GM21619 (cell line): ENCODE results near the gene PF4V1.

Source experiments
- ATAC-seq: cut with Tn5 transposase; IDR thresholded peaks from one replicate; pipeline ENCODE4 v1.9.1; 2021; ENCODE audit not compliant: unreplicated experiment

The PF4V1 gene

DNA sequence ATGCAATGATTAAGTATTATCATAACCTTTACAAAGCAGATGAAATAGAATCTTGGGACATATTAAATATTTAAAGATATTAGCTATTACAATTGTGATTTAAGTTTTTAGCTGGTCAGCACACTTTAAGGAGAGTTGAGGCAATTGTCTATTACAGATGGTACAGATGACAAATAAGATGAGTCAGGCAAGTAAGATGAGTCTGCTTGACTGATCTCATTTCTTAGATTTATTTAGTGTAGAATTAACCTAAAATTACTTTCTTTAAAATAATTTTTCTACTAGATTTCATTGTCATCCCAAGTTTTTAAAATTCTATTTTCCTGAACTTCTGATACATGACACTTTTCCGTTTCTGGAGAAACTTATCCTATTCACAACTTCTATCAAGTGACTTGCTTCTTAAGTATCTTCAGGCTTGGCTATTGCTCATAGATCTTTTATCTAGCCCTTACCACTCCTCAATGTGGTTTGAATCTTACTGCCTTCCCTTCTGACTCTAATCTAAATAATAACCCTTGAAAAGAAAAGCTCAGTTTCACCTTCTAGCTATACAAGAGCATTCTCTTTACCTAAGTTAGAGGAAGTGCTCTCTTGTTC lies 49.0 kb downstream of the PF4V1 start:
- no peak for ATAC-seq

DNA sequence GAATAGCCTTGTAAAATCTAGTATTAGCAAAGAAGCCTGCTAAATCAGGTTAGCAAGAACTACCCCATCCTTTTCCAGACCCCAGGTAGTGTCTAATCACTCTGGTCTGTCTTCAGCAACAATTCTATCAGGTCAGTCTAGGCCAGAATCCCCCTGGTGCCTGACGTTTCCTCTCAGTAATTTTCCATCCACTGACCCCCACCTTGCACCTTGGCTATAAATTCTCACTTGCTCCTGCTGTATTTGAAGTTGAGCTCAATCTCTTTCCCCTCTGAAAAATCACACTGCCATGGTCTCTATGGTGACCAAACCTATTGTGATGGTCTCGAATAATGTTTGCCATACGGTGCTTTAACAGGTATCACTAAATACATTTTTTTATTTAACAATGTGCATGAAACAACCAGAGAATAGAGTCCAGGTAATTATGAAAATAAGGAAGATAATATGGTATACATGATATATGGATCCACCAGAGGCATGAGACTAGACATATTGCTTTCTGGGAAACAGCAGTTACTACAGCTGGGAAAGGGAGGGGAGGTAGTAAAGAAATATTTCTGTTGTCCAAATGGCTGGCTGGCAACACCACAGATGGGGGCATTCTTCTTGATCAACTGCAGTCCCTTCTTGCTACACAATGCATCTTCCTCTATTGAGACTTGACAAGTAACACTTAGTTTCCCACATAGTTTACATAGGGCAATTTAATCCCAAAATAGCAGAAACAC lies 49.9 kb downstream of the PF4V1 start:
- no peak for ATAC-seq
